Stimulated activated naive CD8-positive, alpha-beta T cell treated with anti-CD3 and anti-CD28 coated beads, Interleukin-15, Interleukin-2, amounts not matched to agents 100 ng/mL and 50 ng/mL, for 24 hours (primary cell): Measurements from ENCODE around the gene MT1G.

Experiments
- H3K27ac Mint-ChIP-seq: one replicate; pipeline ENCODE4 v1.8.0; 2021; ENCODE audit warnings: mild to moderate bottlenecking, mixed read lengths
- H3K27me3 Mint-ChIP-seq: one replicate; pipeline ENCODE4 v1.8.0; 2021; ENCODE audit warnings: mixed read lengths
- H3K36me3 Mint-ChIP-seq: one replicate; pipeline ENCODE4 v1.8.0; 2021; ENCODE audit warnings: low read depth, mixed read lengths
- H3K4me1 Mint-ChIP-seq: one replicate; pipeline ENCODE4 v1.8.0; 2021; ENCODE audit warnings: low read depth, mixed read lengths
- H3K4me3 Mint-ChIP-seq: one replicate; pipeline ENCODE4 v1.8.0; 2021; ENCODE audit warnings: mild to moderate bottlenecking, mixed read lengths
- H3K9me3 Mint-ChIP-seq: one replicate; pipeline ENCODE4 v1.8.0; 2021; ENCODE audit warnings: mixed read lengths

Gene MT1G

GRCh38 chr16:56658327-56658875 lies 9.5 kb downstream of the MT1G start:
- Mint-ChIP-seq H3K36me3 (no peaks in the 10 kb centered on the region), H3K27me3 (no peaks in the 10 kb centered on the region), H3K4me1 (peaks cover 22% of the 10 kb centered on the region), H3K27ac (no peak overlapping the region), H3K9me3 (no peaks in the 10 kb centered on the region), H3K4me3 (peak overlapping the region; percentile 91)

GRCh38 chr16:56657555-56658326 lies 10.1 kb downstream of the MT1G start, which contains the start of gene MT1F:
MT1F (plus strand) TSS chr16:56657959; CDS start chr16:56658059, 100 bp downstream.
- H3K27me3 Mint-ChIP-seq: peaks cover 3% of the 10 kb centered on the region
- no peaks in the 10 kb centered on the region for H3K36me3 Mint-ChIP-seq
- H3K4me3 Mint-ChIP-seq: peak within 1 kb of the TSS; percentile 91
- no peaks in the 10 kb centered on the region for H3K9me3 Mint-ChIP-seq
- H3K27ac Mint-ChIP-seq: peak within 1 kb of the TSS; percentile 70
- H3K4me1 Mint-ChIP-seq: peaks cover 20% of the 10 kb centered on the region

- Mint-ChIP-seq H3K27ac (no peak overlapping the region), H3K9me3 (no peaks in the 10 kb centered on the region), H3K4me3 (no peak overlapping the region), H3K27me3 (peaks cover 19% of the 10 kb centered on the region), H3K4me1 (peaks cover 8% of the 10 kb centered on the region), H3K36me3 (no peaks in the 10 kb centered on the region)
Measured at GRCh38 chr16:56653218-56653617, 14.6 kb downstream of the MT1G start.

GRCh38 chr16:56652600-56652999 lies 15.3 kb downstream of the MT1G start:
- no peaks in the 10 kb centered on the region for H3K9me3 Mint-ChIP-seq
- H3K27me3 Mint-ChIP-seq: peaks cover 19% of the 10 kb centered on the region
- peaks cover 4% of the 10 kb centered on the region for H3K4me1 Mint-ChIP-seq
- H3K27ac Mint-ChIP-seq: no peak overlapping the region
- H3K4me3 Mint-ChIP-seq: no peak overlapping the region
- H3K36me3 Mint-ChIP-seq: no peaks in the 10 kb centered on the region

- Mint-ChIP-seq H3K27ac (no peak within 1 kb of the TSS), H3K27me3 (peaks cover 25% of the 10 kb centered on the region), H3K9me3 (no peaks in the 10 kb centered on the region), H3K4me3 (no peak within 1 kb of the TSS), H3K4me1 (no peaks in the 10 kb centered on the region), H3K36me3 (no peaks in the 10 kb centered on the region)
Measured at GRCh38 chr16:56651586-56651985, 16.3 kb downstream of the MT1G start, which contains the start of gene MT1B. MT1B (plus strand) TSS chr16:56651886; CDS start chr16:56651954, 68 bp downstream.

- Mint-ChIP-seq H3K27ac (no peak overlapping the region), H3K4me1 (no peaks in the 10 kb centered on the region), H3K27me3 (peaks cover 31% of the 10 kb centered on the region), H3K4me3 (no peak overlapping the region), H3K9me3 (no peaks in the 10 kb centered on the region), H3K36me3 (no peaks in the 10 kb centered on the region)
Measured at GRCh38 chr16:56649820-56650219, 18.0 kb downstream of the MT1G start.

- no peaks in the 10 kb centered on the region for H3K9me3 Mint-ChIP-seq
Measured at GRCh38 chr16:56649271-56649670, 18.6 kb downstream of the MT1G start.

GRCh38 chr16:56647641-56648431 lies 20.0 kb downstream of the MT1G start:
- Mint-ChIP-seq H3K4me3 (no peak overlapping the region), H3K27ac (no peak overlapping the region), H3K4me1 (peaks cover 14% of the 10 kb centered on the region), H3K9me3 (no peaks in the 10 kb centered on the region), H3K27me3 (peaks cover 28% of the 10 kb centered on the region), H3K36me3 (no peaks in the 10 kb centered on the region)

More at GRCh38 chr16:56649271-56649670, 18.6 kb downstream of the MT1G start:
- Mint-ChIP-seq H3K4me1 (peaks cover under 1% of the 10 kb centered on the region), H3K27me3 (peaks cover 31% of the 10 kb centered on the region), H3K4me3 (no peak overlapping the region), H3K27ac (no peak overlapping the region), H3K36me3 (no peaks in the 10 kb centered on the region)

- H3K27me3 Mint-ChIP-seq: peaks cover 38% of the 10 kb centered on the region
- no peaks in the 10 kb centered on the region for H3K36me3 Mint-ChIP-seq
- no peaks in the 10 kb centered on the region for H3K9me3 Mint-ChIP-seq
- no peak overlapping the region for H3K4me3 Mint-ChIP-seq
- no peak overlapping the region for H3K27ac Mint-ChIP-seq
- peaks cover 19% of the 10 kb centered on the region for H3K4me1 Mint-ChIP-seq
Measured at GRCh38 chr16:56645838-56646237, 22.0 kb downstream of the MT1G start.

- H3K27ac Mint-ChIP-seq: no peak overlapping the region
- no peaks in the 10 kb centered on the region for H3K36me3 Mint-ChIP-seq
- H3K4me1 Mint-ChIP-seq: peaks cover 19% of the 10 kb centered on the region
- H3K9me3 Mint-ChIP-seq: no peaks in the 10 kb centered on the region
- peaks cover 43% of the 10 kb centered on the region for H3K27me3 Mint-ChIP-seq
- no peak overlapping the region for H3K4me3 Mint-ChIP-seq
Measured at GRCh38 chr16:56645311-56645710, 22.6 kb downstream of the MT1G start.

- Mint-ChIP-seq H3K36me3 (no peaks in the 10 kb centered on the region), H3K9me3 (no peaks in the 10 kb centered on the region), H3K27ac (no peak overlapping the region), H3K4me1 (peaks cover 19% of the 10 kb centered on the region), H3K27me3 (peaks cover 50% of the 10 kb centered on the region), H3K4me3 (peak overlapping the region; percentile 58)
Measured at GRCh38 chr16:56643833-56644232, 24.0 kb downstream of the MT1G start.

- H3K4me3 Mint-ChIP-seq: peak overlapping the region; percentile 58
- H3K27me3 Mint-ChIP-seq: peaks cover 50% of the 10 kb centered on the region
- H3K36me3 Mint-ChIP-seq: no peaks in the 10 kb centered on the region
- no peaks in the 10 kb centered on the region for H3K9me3 Mint-ChIP-seq
- H3K27ac Mint-ChIP-seq: no peak overlapping the region
- peaks cover 19% of the 10 kb centered on the region for H3K4me1 Mint-ChIP-seq
Measured at GRCh38 chr16:56643080-56643778, 24.6 kb downstream of the MT1G start.

- Mint-ChIP-seq H3K27ac (no peak overlapping the region), H3K4me1 (peaks cover 26% of the 10 kb centered on the region), H3K4me3 (no peak overlapping the region), H3K27me3 (peaks cover 61% of the 10 kb centered on the region), H3K36me3 (no peaks in the 10 kb centered on the region), H3K9me3 (no peaks in the 10 kb centered on the region)
Measured at GRCh38 chr16:56641166-56641565, 26.7 kb downstream of the MT1G start.

GRCh38 chr16:56640076-56640475 lies 27.8 kb downstream of the MT1G start:
- peaks cover 66% of the 10 kb centered on the region for H3K27me3 Mint-ChIP-seq
- no peaks in the 10 kb centered on the region for H3K9me3 Mint-ChIP-seq
- no peak overlapping the region for H3K4me3 Mint-ChIP-seq
- H3K36me3 Mint-ChIP-seq: no peaks in the 10 kb centered on the region
- peaks cover 32% of the 10 kb centered on the region for H3K4me1 Mint-ChIP-seq
- H3K27ac Mint-ChIP-seq: no peak overlapping the region
